Vagina (tissue), 2 donors: Measurements from ENCODE around the gene FRMPD1.

Source experiments
- CTCF ChIP-seq, 3 experiments: fragments of 450-650 bp in 2 of 3; fragments of 200-600 bp in 1 of 3; sonication (generic) in 1 of 3; IDR thresholded peaks; one replicate each; pipeline ENCODE4 v1.5.1; 2017 to 2019; ENCODE audit warnings: antibody characterized with exemption in 3 of 3, mild to moderate bottlenecking in 2 of 3, moderate library complexity in 2 of 3
- POLR2A ChIP-seq, 2 donors: fragments of 450-650 bp; IDR thresholded peaks; one replicate each; pipeline ENCODE4 v1.6.1; 2017; ENCODE audit warnings: antibody characterized with exemption in 2 of 2, mild to moderate bottlenecking in 2 of 2, moderate library complexity in 2 of 2
- POLR2AphosphoS5 ChIP-seq, 2 donors: sonication (generic); formaldehyde crosslinking; IDR thresholded peaks; one replicate each; pipeline ENCODE4 v1.9.0; 2017; ENCODE audit warnings: antibody characterized with exemption in 2 of 2, mild to moderate bottlenecking in 2 of 2, low read depth in 1 of 2; ENCODE audit not compliant: insufficient read depth in 1 of 2

- no peak for TF ChIP-seq POLR2A (IDR thresholded peaks at IDR 0.05)
- no peak for TF ChIP-seq CTCF (IDR thresholded peaks at IDR 0.05)
- TF ChIP-seq POLR2AphosphoS5 (IDR thresholded peaks at IDR 0.05; ENCODE audit: insufficient read depth in 1 of 2, low read depth in 1 of 2) = no peak
Measured at GRCh38 chr9:37706290-37706689, 55.5 kb downstream of the FRMPD1 start.
